GM21528 (cell line): ENCODE measurements around the gene ZMYND8.
"Not testable (repeated sequence)": the region's sequence is repeated elsewhere in the genome, so short reads cannot be mapped to it uniquely, and the experiment has no call there.

ENCODE experiments used
- ATAC-seq: cut with Tn5 transposase; IDR thresholded peaks from one replicate; pipeline ENCODE4 v1.9.1; 2021; ENCODE audit warnings: mild to moderate bottlenecking, moderate library complexity; ENCODE audit not compliant: unreplicated experiment, low FRiP score

Gene ZMYND8

DNA sequence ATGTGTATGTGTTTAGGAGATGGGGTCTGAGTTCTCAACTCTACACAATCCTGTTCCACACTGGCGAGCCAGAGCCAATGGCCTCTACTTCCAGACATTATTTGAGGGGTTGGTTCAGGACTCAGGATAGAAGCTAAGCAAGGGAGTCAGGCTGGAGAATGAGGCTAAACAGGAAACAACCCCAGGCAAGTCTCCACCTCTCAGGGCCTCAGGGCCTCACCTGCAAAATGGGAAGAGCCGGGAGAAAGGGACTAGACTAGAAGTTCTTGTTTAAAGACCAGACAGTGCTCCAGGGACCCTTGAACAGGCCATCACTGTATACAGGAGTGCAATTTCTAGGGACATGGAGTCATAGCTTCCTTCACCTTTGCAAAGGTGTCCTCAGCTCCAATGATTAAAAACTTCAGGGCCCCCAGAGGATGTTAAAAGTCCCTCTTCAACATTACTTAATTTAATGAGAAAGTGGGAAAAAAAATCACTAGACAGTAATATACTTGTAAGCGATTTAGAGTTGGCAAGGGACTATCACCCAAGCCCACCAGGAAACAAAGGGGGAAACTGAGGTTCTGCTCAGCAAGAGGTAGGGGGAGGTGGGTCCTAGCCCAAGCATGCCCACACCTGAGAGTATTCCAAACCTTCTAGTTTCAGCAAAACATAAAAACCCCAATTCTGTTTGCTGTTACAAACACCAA is 41.7 kb downstream of the ZMYND8 start:
- ATAC-seq: no peak

DNA sequence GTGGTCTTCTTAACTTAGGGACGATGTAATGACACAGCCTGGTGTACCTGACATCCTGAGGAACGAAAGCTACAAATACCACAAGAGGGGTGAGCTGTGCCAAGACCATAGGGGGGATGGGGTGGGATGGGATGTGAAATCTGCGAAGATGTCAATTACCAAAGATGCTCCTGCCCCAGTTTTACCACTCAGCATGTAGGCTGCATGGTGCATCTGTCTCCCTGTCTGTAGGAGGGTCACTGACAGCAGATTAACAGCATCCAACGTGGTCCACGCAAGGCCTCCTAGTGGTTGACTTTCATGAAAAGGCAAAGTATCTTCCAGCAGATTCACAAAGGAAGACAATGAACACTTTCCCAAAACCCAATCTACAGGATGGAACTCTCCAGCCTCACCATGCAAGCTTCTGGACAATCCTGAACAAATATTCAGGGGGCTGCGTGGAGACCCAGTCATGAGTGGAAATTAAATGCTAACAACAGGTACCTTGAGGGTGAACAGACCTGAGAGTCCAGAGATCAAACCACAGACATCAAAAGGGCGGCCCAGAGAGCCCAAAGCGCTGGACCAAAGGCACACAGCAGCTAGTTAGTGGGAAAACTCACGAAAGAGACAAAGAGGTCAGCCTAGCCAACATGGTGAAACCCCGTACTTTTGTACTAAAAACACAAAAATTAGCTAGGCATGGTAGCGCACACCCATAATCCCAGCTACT is 44.4 kb downstream of the ZMYND8 start:
- no peak for ATAC-seq

DNA sequence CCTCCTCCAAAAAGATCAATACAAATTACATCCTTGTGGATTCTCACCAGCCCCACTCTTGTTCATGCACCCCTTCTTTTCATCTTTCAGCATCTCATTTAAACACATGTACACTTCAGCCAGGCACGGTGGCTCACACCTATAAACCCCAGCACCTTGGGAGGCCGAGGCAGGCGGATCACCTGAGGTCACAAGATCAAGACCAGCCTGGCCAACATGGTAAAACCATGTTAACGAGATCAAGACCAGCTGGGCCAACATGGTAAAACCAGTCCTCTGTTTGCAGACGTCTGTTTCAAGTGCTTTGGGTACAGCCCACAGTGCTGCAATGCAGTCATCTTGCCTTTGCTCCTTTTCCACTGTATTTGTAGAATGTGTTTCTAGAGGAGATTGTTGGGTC is 45.3 kb downstream of the ZMYND8 start:
- no peak for ATAC-seq

DNA sequence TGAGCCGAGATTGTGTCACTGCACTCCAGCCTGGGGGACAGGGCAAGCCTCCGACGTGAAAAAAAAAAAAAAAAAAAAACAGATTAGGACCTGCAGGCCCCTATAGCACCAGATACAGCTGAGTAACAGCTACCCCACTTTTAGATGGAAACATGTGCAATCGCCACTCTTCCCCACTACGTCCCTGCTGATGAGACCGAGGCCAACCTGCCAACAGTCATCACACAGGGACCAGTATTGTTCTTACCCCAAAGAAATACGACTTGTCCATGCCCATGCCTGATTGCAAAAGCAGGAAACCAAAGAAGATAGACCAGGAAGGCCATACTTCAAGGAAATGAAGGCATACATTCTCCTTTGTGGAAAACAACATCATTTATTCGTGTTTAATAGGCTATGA is 45.8 kb downstream of the ZMYND8 start:
- no peak for ATAC-seq

DNA sequence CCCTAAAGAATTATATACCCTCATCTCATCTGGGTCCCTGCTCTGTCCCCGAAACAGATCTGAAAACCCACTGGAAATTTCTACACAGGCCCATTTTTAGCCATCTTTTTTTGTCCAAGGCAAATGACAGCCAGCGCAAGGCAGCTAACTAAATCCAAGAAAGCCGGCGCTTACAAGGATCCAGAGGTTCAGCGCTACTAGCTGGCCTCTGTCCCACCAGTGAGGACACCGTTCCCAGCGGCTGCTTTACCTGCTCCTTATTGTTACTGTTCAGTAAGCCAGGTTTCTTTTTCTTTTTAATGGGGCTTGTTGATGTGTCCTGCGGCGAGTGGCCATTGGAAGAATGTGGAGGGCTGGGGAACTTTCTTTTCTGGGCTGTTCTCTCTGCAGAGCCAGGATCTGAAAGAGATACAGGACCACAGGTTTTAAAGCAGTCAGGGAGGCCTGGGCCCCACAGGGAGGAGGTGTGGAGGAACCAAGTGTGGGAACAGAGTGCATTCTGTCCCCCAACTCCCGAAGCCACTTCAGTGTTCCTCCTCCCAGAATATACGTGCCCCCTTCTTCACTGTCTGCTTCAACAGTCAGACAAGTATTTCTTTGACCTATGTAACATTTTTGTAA is 46.6 kb downstream of the ZMYND8 start:
- no peak for ATAC-seq

DNA sequence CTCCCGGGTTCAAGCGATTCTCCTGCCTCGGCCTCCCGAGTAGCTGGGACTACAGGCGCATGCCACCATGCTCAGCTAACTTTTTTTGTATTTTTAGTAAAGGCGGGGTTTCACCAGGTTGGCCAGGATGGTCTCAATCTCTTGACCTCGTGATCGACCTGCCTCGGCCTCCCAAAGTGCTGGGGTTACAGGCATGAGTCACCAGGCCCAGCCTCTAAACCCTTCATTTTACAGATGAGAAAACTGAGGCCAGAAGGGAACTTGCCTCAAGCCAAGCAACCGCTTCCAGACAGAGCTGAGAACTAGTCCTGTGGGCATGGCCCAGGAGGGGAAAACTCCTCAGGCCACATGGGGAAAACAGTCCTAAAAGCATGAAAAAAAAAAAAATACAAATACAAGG is 47.1 kb downstream of the ZMYND8 start:
- no peak for ATAC-seq

DNA sequence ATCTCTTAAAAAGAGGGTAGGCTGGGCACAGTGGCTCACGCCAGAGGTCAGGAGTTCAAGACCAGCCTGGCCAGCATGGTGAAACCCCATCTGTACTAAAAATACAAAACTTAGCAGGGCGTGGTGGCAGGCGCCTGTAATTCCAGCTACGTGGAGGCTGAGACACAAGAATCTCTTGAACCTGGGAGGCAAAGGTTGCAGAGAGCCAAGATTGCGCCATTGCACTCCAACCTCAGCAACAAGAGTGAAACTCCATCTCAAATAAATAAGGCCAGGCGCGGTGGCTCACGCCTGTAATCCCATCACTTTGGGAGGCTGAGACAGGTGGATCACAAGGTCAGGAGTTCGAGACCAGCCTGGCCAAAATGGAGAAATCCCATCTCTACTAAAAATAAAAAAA is 48.9 kb downstream of the ZMYND8 start:
- ATAC-seq: not testable (repeated sequence)

DNA sequence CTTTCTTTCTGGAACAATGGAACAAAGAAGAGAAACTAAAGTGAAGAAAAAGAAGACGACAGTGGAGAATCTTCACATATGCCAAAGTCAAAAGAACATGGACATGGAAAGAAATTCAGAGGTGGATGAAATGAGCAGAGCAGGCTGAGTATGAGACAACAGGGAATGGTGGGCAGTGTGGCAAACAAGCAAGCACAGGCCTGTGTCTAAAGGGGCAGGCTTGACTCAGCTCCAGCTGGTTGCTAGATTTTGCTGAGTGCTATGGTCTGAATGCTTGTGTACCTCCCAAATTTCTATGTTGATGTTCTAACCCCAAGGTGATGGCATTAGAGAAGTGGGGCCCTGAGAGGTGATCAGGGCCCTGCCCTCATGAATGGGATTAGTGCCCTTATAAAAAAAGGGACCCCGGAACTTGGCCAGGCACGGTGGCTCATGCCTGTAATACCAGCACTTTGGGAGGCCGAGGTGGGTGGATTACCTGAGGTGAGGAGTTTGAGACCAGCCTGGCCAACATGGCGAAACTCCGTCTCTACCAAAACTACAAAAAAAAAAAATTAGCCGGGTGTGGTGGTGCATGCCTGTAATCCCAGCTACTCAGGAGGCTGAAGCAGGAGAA is 49.6 kb downstream of the ZMYND8 start:
- ATAC-seq: no peak

DNA sequence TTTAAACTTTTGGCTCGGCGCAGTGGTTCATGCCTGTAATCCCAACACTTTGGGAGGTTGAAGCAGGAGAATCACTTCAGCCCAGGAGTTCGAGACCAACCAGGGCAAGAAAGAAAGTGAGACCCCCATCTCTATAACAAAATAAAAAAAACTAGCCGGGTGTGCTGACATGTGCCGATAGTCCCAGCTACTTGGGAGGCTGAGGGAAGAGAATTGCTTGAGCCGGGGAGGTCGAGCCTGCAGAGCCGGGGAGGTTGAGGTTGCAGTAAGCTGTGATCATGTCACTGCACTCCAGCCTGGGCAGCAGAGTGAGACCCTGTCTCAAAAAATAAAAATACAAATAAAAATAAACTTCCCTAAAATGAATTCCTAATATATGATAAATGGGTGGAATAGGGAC is 50.4 kb downstream of the ZMYND8 start:
- ATAC-seq: no peak

DNA sequence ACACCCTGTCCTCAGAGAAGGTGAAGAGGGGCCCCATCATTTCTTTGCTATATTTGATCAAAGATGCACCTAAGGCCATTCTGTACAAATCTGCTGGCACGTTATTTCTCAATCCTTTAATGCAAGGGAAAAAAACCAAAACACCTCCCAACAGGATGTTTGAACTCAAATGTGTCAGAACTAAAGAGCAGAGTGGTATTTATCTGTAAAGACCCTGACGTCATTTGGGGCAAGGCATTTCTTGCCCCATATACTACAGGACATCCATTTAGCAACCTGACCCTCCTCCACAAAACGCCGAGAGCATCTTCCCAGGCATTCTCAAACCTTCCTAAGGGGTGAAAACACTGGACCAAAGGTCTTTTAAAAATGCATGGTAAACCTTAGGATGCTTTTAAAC is 50.8 kb downstream of the ZMYND8 start:
- ATAC-seq: no peak

DNA sequence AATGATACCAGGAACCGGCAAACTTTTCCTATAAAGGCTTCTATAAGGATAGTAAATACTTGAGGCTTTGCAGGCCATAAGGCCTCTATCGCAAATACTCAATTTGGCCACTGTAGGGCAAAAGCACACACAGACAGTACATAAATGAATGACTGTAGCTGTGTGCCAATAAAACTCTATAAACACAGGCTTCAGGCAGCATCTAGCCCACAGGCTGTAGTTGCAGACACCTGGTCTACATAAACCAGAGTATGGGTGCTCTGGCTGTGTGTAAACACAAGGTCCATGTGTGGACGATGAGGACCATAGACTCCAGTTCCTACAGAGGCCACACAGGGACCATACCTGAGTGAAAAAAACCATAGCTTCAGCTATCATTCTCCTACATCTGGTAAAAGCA is 52.2 kb downstream of the ZMYND8 start:
- no peak for ATAC-seq

DNA sequence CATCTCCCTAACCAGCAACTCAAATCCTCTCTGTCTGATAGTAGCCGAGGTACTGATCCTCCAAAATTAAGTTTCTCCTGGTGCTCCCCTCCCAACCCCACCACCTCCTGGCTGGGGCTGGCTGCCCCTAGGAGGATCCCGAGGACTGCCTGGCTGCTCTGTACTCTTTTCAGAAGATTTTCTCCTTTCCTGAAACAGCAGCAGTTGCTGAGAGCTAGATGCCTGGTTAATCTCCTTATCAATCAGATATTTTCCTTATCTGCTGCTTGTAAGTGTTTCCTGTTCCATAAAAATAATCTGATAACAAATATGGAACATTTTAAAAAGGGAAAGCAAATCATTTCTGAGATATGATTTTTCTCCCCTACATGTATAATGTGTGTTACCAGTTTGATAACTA is 52.8 kb downstream of the ZMYND8 start:
- no peak for ATAC-seq

DNA sequence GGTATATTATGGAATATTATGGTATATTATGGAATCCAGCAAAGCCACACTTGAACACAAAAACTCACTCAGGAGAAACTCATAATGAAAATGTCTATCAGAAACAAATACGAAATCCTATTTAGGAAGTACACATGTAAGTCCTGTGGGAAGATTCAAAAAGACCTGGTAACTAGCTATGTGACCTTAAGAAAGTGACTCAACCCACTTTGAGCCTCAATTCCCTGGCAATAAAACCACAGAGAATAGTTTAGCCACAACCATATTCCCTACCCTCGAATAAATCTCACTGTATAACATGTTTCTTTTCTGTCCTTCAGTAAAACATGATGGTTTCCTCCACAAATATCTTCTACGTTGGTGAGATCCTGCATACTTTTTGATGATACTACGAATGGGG is 56.4 kb downstream of the ZMYND8 start:
- no peak for ATAC-seq

DNA sequence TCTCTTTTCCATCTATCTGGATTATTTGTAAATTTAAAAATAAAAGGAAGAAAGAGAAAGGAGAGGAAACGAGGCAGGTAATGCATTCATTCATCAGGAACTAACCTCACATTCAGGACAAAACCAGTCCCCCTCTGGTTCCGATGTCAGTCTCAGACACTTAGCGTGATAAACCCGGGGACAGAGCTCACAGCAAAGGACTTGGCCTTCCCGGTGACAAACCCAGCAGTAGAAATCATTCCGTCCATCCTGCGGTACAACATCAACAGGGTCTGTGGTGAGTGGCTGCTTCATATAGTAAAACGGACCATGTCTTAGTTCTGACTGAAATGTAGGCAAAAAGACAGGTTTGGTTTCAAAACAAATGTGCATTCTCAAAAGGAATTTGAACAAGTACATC is 57.9 kb downstream of the ZMYND8 start:
- no peak for ATAC-seq

DNA sequence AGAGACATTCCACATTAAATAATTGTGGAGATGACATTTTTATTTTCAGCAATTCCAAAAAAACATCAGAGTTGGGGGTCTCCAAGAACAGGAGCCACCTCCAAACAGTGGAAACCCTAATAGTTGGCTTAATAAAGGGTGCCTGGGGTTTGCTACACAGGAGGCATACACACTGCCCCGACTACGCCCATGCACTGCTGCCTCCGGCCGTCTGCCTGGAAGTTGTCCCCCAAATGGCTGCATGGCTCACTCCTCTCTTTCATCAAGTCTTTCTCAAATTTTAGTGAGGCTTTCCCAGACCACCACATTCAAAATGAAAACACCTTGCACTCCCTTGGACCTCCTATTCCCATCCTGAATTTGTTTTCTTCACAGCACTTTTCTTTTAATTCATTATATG is 58.8 kb downstream of the ZMYND8 start:
- ATAC-seq: no peak

DNA sequence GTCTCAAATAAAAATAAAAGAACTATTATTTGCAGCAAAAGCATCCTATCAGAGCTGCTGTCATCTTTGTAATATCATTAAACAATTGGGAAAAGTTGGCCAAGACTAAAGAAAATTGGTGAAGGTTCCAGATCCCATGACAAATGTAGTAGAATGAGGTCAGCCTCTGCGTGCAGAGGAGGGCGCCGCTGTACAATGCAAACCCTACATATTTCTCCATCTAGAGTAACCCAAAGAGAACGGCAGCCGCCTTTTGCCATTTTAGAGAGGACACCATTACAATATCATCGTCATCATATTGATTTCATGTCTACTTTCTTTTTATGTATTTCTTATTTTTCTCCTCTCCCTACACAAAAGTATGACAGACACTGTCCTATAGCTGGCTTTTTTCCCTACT is 59.5 kb downstream of the ZMYND8 start:
- no peak for ATAC-seq

DNA sequence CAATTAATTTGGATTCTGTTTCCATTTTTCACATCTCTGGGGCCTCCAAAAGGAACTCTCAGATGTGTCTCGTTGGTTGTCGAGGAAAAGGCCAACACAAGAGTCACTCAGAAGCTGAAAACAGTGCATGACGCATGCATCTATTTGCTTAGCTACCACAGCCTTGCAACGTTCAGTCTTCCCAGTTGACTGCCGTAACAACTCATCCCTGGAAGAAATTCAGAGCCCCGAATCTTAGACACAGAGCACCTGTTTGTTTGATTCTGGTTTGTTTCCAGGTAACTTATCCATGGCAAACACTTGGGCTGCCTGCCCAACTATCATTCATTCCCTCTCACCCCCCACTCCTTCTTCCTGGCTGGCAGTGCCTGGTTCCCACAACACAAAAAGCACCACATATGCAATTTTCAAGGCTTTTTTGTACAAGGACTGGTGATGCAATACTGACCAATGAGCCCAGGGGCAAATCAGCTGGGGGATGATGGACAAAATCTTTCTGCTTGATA is 60.5 kb downstream of the ZMYND8 start:
- ATAC-seq: no peak

DNA sequence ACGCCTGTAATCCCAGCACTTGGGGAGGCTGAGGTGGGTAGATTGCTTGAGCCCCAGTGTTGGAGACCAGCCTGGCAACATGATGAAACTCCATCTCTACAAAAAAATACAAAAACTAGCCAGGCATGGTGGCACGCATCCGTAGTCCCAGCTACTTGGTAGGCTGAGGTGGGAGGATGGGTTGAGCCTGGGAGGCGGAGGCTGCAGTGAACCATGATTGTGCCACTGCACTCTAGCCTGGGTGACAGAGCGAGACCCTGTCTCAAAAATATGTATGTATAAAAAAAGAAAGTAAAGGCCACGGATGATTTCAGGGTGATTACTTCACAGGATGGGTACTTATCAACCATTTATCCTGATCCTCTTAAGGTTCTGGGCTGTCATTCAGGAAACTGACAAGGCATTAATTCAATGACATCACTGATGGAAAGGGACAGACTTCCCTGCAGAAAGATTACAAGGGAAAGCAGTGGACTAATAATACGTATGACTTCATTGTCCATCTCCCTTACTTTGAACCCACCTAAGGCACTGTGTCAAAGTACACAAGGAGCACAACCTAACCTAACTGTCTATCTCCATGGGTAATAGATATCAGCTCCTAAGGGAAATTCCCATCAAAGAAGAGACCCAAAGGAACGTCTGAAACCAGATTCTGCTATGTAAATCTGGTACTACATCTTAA is 61.2 kb downstream of the ZMYND8 start:
- ATAC-seq: no peak

DNA sequence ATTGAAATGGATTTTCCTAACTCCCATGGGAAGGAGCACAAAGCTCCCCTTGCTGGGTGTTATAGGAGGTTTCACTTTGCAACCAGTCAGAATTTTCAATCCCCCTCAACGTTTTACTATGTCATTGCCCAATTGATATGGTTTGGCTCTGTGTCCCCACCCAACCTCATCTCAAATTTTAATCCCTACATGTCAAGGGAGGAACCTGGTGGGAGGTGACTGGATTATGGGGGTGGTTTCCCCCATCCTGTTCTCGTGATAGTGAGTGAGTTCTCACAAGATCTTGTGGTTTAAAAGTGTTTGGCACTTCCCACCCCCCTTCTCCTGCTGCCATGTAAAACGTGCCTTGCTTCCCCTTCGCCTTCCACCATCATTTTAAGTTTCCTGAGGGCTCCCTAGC is 62.9 kb downstream of the ZMYND8 start:
- ATAC-seq: no peak

DNA sequence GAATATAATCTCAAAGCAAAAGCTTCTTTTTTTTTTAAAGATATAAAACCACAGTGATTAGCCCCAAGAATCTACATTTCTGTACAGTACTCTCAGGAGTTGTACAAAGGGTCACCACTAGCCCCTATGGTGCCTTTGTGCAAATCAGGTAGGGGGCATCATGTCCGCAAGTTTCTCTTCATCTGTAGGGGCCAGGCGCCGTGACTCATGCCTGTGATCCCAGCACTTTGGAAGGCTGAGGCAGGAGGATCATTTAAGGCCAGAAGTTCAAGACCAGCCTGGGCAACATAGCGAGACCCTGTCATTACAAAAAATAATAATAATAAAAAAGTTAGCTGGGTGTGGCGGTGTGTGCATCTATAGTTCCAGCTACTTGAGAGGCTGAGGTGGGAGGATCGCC is 63.9 kb downstream of the ZMYND8 start:
- ATAC-seq: no peak
